D721Med (cell line): Measurements from ENCODE around the gene GRIK4.

Source experiments
- DNase-seq: peaks from one replicate; pipeline ENCODE4 v3.0.0; 2011; ENCODE audit warnings: low spot score; ENCODE audit not compliant: insufficient read length
- FAIRE-seq: peaks from 2 replicates; lab custom pipeline; 2011; peaks lifted over from hg19 to GRCh38; lab: Jason Lieb, UNC
- TF ChIP-seq, protein P1 (sequence below): IDR thresholded peaks from 2 replicates; pipeline ENCODE4 v1.5.1; 2012; ENCODE audit warnings: mild to moderate bottlenecking, control low read depth; ENCODE audit not compliant: insufficient read depth; ENCODE audit errors: missing control alignments

The GRIK4 gene

GRCh38 chr11:120674542-120674941, 163.0 kb downstream of the GRIK4 start:
- DNase-seq (no peak), FAIRE-seq (no peak)
- TF ChIP-seq, protein P1, sequence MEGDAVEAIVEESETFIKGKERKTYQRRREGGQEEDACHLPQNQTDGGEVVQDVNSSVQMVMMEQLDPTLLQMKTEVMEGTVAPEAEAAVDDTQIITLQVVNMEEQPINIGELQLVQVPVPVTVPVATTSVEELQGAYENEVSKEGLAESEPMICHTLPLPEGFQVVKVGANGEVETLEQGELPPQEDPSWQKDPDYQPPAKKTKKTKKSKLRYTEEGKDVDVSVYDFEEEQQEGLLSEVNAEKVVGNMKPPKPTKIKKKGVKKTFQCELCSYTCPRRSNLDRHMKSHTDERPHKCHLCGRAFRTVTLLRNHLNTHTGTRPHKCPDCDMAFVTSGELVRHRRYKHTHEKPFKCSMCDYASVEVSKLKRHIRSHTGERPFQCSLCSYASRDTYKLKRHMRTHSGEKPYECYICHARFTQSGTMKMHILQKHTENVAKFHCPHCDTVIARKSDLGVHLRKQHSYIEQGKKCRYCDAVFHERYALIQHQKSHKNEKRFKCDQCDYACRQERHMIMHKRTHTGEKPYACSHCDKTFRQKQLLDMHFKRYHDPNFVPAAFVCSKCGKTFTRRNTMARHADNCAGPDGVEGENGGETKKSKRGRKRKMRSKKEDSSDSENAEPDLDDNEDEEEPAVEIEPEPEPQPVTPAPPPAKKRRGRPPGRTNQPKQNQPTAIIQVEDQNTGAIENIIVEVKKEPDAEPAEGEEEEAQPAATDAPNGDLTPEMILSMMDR: no peak

DNA sequence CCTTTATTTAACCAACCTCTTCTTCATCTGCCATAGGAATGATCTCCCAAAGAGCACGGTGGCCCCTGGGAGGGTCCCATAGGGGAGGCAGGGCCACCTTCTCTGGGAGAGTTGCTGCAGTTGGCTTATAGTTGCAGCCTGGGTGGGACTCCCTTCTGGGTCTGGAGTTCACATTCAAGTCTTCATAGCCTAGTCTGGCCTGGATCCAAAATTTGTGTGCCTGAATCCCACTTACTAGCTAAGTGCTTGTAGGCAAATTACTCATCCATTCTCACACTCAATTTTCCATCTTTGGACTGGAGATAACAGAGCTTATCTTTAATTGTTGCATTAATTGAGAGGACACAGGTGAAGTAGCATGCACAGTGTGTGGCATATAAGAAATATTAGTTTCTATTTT, 163.6 kb downstream of the GRIK4 start:
- TF ChIP-seq, protein P1: no peak
- FAIRE-seq (no peak), DNase-seq (no peak)

GRCh38 chr11:120676991-120677390, 165.4 kb downstream of the GRIK4 start:
- FAIRE-seq: no peak
- TF ChIP-seq, protein P1: no peak

DNA sequence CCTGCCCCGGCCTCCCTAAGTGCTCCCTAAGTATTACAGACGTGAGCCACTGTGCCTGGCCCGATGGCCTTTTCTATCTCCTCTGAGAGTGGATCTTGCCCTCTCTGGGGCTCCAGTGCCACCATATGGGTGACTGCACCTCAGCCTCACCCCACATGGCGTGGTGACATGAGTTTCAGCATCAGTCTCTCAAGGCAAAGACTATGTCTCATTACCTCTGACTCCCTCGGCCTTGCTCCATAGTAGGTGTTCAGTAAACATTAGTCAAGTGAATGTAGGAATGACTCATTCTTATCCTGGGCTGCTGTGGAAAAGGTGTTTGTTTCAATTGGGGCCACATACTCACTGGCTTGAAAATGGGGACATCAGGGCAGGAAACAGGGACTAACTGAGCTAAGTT, 168.8 kb downstream of the GRIK4 start:
- FAIRE-seq (no peak), DNase-seq (no peak)
- TF ChIP-seq, protein P1: no peak

More at GRCh38 chr11:120676991-120677390, 165.4 kb downstream of the GRIK4 start:
- no peak for DNase-seq

- TF ChIP-seq, protein P1: no peak
- DNase-seq: no peak
- FAIRE-seq: no peak
These were observed 170.1 kb downstream of the GRIK4 start for GRCh38 chr11:120681434-120682331.

DNA sequence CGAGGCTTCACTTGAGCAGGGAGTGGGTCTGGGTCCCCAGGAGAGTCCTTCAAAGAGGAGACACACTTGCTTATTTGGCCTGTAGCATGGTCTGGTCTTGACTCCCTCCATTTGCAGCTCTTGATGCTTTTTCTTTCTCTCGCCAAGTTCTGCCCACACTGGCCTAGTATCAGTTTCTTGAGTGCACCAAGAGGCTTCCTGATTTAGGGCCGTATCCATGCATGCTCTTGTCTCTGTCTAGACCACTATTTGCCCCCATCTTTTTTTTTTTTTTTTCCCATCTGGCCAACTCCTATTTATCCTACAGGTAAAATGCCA, 170.7 kb downstream of the GRIK4 start:
- FAIRE-seq (no peak), DNase-seq (no peak)
- TF ChIP-seq, protein P1: no peak

GRCh38 chr11:120682866-120683265, 171.3 kb downstream of the GRIK4 start:
- DNase-seq (no peak), FAIRE-seq (no peak)
- TF ChIP-seq, protein P1: no peak
